Measurements from ENCODE around the gene RAB31. TPM values are rescaled to one million over a fixed set of nuclear protein-coding genes. Genes with fewer than 3 reads are reported as not detected.

The RAB31 gene
- total RNA-seq, 1 experiment from 2014 or later, result 9.5 TPM

DNA sequence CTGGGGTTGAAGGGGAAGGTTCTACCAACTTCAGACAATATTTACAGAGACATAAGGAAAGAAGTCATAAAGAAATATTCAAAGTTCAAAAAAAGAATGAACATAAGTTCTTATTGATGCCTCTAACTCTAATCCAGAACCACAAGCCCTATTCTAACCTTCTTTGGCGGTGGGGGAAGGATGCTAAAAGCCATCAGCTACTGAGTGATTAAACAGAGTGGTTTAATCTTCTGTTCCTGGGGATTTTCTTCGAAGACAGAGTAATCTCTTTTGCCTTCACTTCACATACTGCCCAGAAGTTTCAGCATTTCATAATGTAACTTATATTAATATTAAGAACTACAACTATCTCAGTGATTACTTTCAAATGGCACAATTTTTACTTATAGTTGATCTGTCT lies 126.5 kb downstream of the RAB31 start:
- H3K9me3 Mint-ChIP-seq (ENCODE audit: unreplicated experiment), result no peaks in the 10 kb centered on the region
- no peaks in the 10 kb centered on the region for H3K36me3 ChIP-seq (ENCODE audit: control insufficient read depth, insufficient read depth, low read length)

DNA sequence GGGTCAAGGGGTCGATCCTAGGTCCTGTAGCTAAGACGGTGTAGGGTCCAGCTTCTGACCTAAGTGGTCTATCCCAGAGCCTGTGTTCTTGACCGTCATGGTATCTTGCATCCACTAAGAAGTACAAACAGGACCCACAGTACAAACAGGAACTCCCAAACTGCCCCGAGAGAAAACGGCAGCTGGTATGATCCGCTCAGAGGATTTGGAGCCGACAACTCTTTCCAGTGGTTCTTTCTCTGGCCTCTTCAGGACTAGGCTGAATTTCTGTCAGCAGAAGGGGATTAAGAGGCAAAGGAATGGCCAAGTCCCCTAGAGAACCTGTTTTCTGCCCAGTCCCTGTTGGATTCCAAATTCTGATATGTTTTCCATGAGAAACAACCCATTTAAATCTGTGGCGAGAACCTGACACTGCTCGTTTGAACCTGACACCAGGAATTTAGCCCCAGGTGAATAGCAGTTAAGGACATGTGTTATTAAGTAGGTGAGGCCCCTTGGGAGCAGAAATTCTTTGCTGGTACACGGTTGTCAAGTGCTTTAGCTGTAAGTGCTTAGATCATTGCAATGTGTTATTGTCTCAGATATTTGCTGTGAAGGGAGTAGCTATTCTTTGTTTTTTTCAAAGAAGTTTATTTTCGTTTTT lies 127.1 kb downstream of the RAB31 start:
- H3K4me3 ChIP-seq (ENCODE audit: low read depth, low read length), result no peak overlapping the region
- ChIA-PET POLR2A (no interaction called here), CTCF (no interaction called here)
- intact Hi-C loops (cut with micrococcal nuclease; ENCODE audit: unreplicated experiment), result no loop called here
- Mint-ChIP-seq H3K27ac (ENCODE audit: unreplicated experiment) (no peak overlapping the region), H3K4me3 (ENCODE audit: unreplicated experiment) (no peak overlapping the region), H3K9me3 (ENCODE audit: unreplicated experiment) (no peaks in the 10 kb centered on the region), H3K4me1 (ENCODE audit: low read depth, unreplicated experiment) (peaks cover 6% of the 10 kb centered on the region), H3K36me3 (ENCODE audit: insufficient read depth, unreplicated experiment) (no peaks in the 10 kb centered on the region), H3K27me3 (ENCODE audit: insufficient read depth, unreplicated experiment) (no peaks in the 10 kb centered on the region)
- no peaks in the 10 kb centered on the region for H3K36me3 ChIP-seq (ENCODE audit: control insufficient read depth, insufficient read depth, low read length)
- H3K9me3 ChIP-seq, result no peaks in the 10 kb centered on the region
- TF ChIP-seq, protein P1, sequence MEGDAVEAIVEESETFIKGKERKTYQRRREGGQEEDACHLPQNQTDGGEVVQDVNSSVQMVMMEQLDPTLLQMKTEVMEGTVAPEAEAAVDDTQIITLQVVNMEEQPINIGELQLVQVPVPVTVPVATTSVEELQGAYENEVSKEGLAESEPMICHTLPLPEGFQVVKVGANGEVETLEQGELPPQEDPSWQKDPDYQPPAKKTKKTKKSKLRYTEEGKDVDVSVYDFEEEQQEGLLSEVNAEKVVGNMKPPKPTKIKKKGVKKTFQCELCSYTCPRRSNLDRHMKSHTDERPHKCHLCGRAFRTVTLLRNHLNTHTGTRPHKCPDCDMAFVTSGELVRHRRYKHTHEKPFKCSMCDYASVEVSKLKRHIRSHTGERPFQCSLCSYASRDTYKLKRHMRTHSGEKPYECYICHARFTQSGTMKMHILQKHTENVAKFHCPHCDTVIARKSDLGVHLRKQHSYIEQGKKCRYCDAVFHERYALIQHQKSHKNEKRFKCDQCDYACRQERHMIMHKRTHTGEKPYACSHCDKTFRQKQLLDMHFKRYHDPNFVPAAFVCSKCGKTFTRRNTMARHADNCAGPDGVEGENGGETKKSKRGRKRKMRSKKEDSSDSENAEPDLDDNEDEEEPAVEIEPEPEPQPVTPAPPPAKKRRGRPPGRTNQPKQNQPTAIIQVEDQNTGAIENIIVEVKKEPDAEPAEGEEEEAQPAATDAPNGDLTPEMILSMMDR (IDR thresholded peaks at IDR 0.05; ENCODE audit: insufficient read depth in 1 of 2, low read depth in 1 of 2, low read length in 1 of 2, severe bottlenecking in 1 of 2, unreplicated experiment in 1 of 2), result no peak
- BruUV-seq (replicated peaks), result no TSS peak
- H3K4me1 ChIP-seq, result 0 out of 2 replicates have a peak, but pooled peaks cover 6% of the 10 kb centered on the region
- DNase-seq, result no peak
- H3K27me3 ChIP-seq (replicated peaks; ENCODE audit: control insufficient read depth, insufficient read depth, low read length), result no peaks in the 10 kb centered on the region

More for the DNA sequence above, 126.5 kb downstream of the RAB31 start:
- TF ChIP-seq, protein P1 (IDR thresholded peaks at IDR 0.05; ENCODE audit: insufficient read depth in 1 of 2, low read depth in 1 of 2, low read length in 1 of 2, severe bottlenecking in 1 of 2, unreplicated experiment in 1 of 2), result no peak
- BruUV-seq (replicated peaks), result no TSS peak
- POLR2A ChIA-PET, result no interaction called here
- Histone ChIP-seq H3K27me3 (replicated peaks; ENCODE audit: control insufficient read depth, insufficient read depth, low read length) (no peaks in the 10 kb centered on the region), H3K4me3 (ENCODE audit: low read depth, low read length) (no peak overlapping the region), H3K9me3 (no peaks in the 10 kb centered on the region), H3K4me1 (0 out of 2 replicates have a peak, but pooled peaks cover 6% of the 10 kb centered on the region)
- CTCF ChIA-PET, result no interaction called here
- H3K27ac Mint-ChIP-seq (ENCODE audit: unreplicated experiment), result no peak overlapping the region
- intact Hi-C loops (cut with micrococcal nuclease; ENCODE audit: unreplicated experiment), result no loop called here
- no peak for DNase-seq
- H3K27me3 Mint-ChIP-seq (ENCODE audit: insufficient read depth, unreplicated experiment), result no peaks in the 10 kb centered on the region
- no peaks in the 10 kb centered on the region for H3K36me3 Mint-ChIP-seq (ENCODE audit: insufficient read depth, unreplicated experiment)
- no peak overlapping the region for H3K4me3 Mint-ChIP-seq (ENCODE audit: unreplicated experiment)
- H3K4me1 Mint-ChIP-seq (ENCODE audit: low read depth, unreplicated experiment), result peaks cover 6% of the 10 kb centered on the region

DNA sequence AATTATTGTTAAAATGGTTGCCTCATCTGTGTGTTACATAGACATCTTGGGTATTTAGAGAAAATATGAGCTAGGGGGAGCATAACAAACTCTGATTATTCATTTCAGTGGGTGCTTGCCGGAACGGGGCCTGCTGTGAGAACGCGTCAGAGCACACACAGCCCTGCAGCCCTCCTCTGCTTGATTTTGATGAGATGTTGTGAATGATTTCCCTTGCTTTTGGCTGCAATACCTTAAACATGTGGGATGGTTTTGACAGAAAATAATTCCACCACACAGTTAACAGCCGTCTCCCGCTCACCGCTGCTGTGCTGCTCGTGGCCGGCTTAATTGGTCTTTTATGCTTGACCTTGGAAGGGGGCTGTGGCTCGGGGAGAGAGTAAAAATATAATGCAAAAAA lies 127.7 kb downstream of the RAB31 start:
- TF ChIP-seq, protein P1 (IDR thresholded peaks at IDR 0.05; ENCODE audit: insufficient read depth in 1 of 2, low read depth in 1 of 2, low read length in 1 of 2, severe bottlenecking in 1 of 2, unreplicated experiment in 1 of 2), result no peak
- Mint-ChIP-seq H3K4me3 (ENCODE audit: unreplicated experiment) (no peak overlapping the region), H3K27ac (ENCODE audit: unreplicated experiment) (no peak overlapping the region), H3K9me3 (ENCODE audit: unreplicated experiment) (no peaks in the 10 kb centered on the region), H3K4me1 (ENCODE audit: low read depth, unreplicated experiment) (peaks cover 6% of the 10 kb centered on the region), H3K27me3 (ENCODE audit: insufficient read depth, unreplicated experiment) (no peaks in the 10 kb centered on the region), H3K36me3 (ENCODE audit: insufficient read depth, unreplicated experiment) (no peaks in the 10 kb centered on the region)
- CTCF ChIA-PET, result no interaction called here
- Histone ChIP-seq H3K27me3 (replicated peaks; ENCODE audit: control insufficient read depth, insufficient read depth, low read length) (no peaks in the 10 kb centered on the region), H3K36me3 (ENCODE audit: control insufficient read depth, insufficient read depth, low read length) (no peaks in the 10 kb centered on the region), H3K4me3 (ENCODE audit: low read depth, low read length) (no peak overlapping the region), H3K9me3 (no peaks in the 10 kb centered on the region), H3K4me1 (0 out of 2 replicates have a peak, but pooled peaks cover 6% of the 10 kb centered on the region)
- POLR2A ChIA-PET, result no interaction called here
- intact Hi-C loops (cut with micrococcal nuclease; ENCODE audit: unreplicated experiment), result no loop called here
- no peak for DNase-seq
- BruUV-seq (replicated peaks), result no TSS peak
